ENCODE data around the gene FRMD8.

GRCh38 chr11:65356394-65356972 lies 30.0 kb upstream of the FRMD8 start:
- no peak for TF ChIP-seq CTCF (conservative IDR thresholded peaks at IDR 0.05; ENCODE audit: low read depth, low read length)
- TF ChIP-seq BHLHE40 (IDR thresholded peaks at IDR 0.05; ENCODE audit: low read depth, low read length) = no peak

All from IMR-90 (cell line).